ENCODE measurements around the gene PLEKHA4. TPM values are rescaled to one million over a fixed set of nuclear protein-coding genes. Genes with fewer than 3 reads are reported as not detected.
A peak's percentile ranks its signal among the peaks of the same experiment; 100 is the strongest.
"Not testable (repeated sequence)": the region's sequence is repeated elsewhere in the genome, so short reads cannot be mapped to it uniquely, and the experiment has no call there.

PLEKHA4 gene
- total RNA-seq, 4 donors from 2014 or later: 211 to 444 (median 282) TPM

DNA sequence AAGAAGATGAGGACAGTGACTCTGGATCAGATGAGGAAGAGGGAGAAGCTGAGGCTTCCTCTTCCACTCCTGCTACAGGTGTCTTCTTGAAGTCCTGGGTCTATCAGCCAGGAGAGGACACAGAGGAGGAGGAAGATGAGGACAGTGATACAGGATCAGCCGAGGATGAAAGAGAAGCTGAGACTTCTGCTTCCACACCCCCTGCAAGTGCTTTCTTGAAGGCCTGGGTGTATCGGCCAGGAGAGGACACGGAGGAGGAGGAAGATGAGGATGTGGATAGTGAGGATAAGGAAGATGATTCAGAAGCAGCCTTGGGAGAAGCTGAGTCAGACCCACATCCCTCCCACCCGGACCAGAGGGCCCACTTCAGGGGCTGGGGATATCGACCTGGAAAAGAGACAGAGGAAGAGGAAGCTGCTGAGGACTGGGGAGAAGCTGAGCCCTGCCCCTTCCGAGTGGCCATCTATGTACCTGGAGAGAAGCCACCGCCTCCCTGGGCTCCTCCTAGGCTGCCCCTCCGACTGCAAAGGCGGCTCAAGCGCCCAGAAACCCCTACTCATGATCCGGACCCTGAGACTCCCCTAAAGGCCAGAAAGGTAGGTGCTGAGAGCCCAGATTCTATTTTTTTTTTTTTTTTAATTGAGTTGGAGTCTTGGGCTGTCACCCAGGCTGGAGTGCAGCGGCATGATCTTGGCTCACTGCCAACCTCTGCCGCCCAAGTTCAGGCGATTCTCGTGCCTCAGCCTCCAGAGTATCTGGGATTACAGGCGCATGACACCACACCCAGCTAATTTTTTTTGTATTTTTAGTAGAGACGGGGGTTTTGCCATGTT lies 6.1 kb upstream of the PLEKHA4 start:
- peak overlapping the region; percentile 78 to 100 (median 92) for H3K4me3 ChIP-seq
- DNase-seq (ENCODE audit: low spot score in 2 of 2): peak in 1 of 2 donors; percentile 31
- peaks cover 0 to 60% (median 33%) of the 10 kb centered on the region in 4 donors for H3K4me1 ChIP-seq
- TF ChIP-seq EP300 (IDR thresholded peaks at IDR 0.05) (no peak), POLR2A (IDR thresholded peaks at IDR 0.05) (no peak)
- TF ChIP-seq, protein P1, sequence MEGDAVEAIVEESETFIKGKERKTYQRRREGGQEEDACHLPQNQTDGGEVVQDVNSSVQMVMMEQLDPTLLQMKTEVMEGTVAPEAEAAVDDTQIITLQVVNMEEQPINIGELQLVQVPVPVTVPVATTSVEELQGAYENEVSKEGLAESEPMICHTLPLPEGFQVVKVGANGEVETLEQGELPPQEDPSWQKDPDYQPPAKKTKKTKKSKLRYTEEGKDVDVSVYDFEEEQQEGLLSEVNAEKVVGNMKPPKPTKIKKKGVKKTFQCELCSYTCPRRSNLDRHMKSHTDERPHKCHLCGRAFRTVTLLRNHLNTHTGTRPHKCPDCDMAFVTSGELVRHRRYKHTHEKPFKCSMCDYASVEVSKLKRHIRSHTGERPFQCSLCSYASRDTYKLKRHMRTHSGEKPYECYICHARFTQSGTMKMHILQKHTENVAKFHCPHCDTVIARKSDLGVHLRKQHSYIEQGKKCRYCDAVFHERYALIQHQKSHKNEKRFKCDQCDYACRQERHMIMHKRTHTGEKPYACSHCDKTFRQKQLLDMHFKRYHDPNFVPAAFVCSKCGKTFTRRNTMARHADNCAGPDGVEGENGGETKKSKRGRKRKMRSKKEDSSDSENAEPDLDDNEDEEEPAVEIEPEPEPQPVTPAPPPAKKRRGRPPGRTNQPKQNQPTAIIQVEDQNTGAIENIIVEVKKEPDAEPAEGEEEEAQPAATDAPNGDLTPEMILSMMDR (IDR thresholded peaks at IDR 0.05): no peak
- 6 to 9% methylated on average over 17 of the region's 17 CpGs for WGBS, 2 donors
- H3K27me3 ChIP-seq: no peaks in the 10 kb centered on the region
- H3K9me3 ChIP-seq: no peaks in the 10 kb centered on the region
- peaks cover 0 to 65% (median 12%) of the 10 kb centered on the region in 3 donors for H3K36me3 ChIP-seq
- H3K27ac ChIP-seq: peak overlapping the region; percentile 99 to 100 (median 100)

DNA sequence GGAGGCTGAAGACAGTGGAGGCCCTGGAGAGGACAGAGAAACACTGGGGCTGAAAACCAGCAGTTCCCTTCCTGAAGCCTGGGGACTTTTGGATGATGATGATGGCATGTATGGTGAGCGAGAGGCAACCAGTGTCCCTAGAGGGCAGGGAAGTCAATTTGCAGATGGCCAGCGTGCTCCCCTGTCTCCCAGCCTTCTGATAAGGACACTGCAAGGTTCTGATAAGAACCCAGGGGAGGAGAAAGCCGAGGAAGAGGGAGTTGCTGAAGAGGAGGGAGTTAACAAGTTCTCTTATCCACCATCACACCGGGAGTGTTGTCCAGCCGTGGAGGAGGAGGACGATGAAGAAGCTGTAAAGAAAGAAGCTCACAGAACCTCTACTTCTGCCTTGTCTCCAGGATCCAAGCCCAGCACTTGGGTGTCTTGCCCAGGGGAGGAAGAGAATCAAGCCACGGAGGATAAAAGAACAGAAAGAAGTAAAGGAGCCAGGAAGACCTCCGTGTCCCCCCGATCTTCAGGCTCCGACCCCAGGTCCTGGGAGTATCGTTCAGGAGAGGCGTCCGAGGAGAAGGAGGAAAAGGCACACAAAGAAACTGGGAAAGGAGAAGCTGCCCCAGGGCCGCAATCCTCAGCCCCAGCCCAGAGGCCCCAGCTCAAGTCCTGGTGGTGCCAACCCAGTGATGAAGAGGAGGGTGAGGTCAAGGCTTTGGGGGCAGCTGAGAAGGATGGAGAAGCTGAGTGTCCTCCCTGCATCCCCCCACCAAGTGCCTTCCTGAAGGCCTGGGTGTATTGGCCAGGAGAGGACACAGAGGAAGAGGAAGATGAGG lies 5.3 kb upstream of the PLEKHA4 start:
- peak overlapping the region; percentile 99 to 100 (median 100) for H3K27ac ChIP-seq
- H3K36me3 ChIP-seq: peaks cover 0 to 56% (median 12%) of the 10 kb centered on the region in 3 donors
- TF ChIP-seq EP300 (IDR thresholded peaks at IDR 0.05) (peak in 1 of 2 donors; percentile 18), POLR2A (IDR thresholded peaks at IDR 0.05) (no peak)
- TF ChIP-seq, protein P1 (IDR thresholded peaks at IDR 0.05): peak in 1 of 5 experiments; percentile 6
- peak in 1 of 2 donors; percentile 22 for DNase-seq (ENCODE audit: low spot score in 2 of 2)
- no peaks in the 10 kb centered on the region for H3K9me3 ChIP-seq
- 11 to 20% methylated on average over 14 of the region's 14 CpGs for WGBS, 2 donors
- no peaks in the 10 kb centered on the region for H3K27me3 ChIP-seq
- H3K4me1 ChIP-seq: peaks cover 0 to 65% (median 35%) of the 10 kb centered on the region in 4 donors
- peak overlapping the region; percentile 78 to 100 (median 92) for H3K4me3 ChIP-seq

DNA sequence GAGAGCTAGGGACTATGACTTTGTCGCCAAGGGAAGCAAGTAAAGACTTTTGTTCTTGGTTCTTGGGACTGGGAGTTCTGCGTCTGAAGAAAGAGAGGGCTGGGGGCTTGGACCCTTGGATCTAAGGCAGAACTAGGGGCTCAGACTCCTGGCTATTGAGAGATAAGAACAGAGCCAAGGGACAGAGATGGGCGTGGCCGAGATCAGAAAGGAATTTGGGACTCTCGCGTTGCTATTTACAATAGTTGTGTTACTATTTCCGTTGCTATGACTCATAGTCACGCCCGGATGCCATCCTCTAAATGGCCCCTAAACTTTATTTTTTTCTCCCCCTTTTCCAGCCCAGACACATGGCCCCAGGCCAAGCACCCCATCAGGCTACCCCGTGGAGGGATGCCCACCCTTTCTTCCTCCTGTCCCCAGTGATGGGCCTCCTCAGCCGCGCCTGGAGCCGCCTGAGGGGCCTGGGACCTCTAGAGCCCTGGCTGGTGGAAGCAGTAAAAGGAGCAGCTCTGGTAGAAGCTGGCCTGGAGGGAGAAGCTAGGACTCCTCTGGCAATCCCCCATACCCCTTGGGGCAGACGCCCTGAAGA lies 4.6 kb upstream of the PLEKHA4 start:
- Histone ChIP-seq H3K27me3 (no peaks in the 10 kb centered on the region), H3K36me3 (peaks cover 0 to 49% (median 12%) of the 10 kb centered on the region in 3 donors), H3K4me1 (peaks cover 0 to 65% (median 35%) of the 10 kb centered on the region in 4 donors), H3K4me3 (peak overlapping the region; percentile 78 to 100 (median 92)), H3K9me3 (no peaks in the 10 kb centered on the region), H3K27ac (peak overlapping the region; percentile 99 to 100 (median 100))
- peak; percentile 89 to 95 for DNase-seq (ENCODE audit: low spot score in 2 of 2)
- peak; percentile 29 to 48 for TF ChIP-seq POLR2A (IDR thresholded peaks at IDR 0.05)
- TF ChIP-seq EP300 (IDR thresholded peaks at IDR 0.05): peak; percentile 82 to 95
- TF ChIP-seq, protein P1 (IDR thresholded peaks at IDR 0.05): peak in 2 of 5 experiments; percentile 41 to 57
- 1% methylated on average over 14 of the region's 14 CpGs for WGBS, 2 donors

DNA sequence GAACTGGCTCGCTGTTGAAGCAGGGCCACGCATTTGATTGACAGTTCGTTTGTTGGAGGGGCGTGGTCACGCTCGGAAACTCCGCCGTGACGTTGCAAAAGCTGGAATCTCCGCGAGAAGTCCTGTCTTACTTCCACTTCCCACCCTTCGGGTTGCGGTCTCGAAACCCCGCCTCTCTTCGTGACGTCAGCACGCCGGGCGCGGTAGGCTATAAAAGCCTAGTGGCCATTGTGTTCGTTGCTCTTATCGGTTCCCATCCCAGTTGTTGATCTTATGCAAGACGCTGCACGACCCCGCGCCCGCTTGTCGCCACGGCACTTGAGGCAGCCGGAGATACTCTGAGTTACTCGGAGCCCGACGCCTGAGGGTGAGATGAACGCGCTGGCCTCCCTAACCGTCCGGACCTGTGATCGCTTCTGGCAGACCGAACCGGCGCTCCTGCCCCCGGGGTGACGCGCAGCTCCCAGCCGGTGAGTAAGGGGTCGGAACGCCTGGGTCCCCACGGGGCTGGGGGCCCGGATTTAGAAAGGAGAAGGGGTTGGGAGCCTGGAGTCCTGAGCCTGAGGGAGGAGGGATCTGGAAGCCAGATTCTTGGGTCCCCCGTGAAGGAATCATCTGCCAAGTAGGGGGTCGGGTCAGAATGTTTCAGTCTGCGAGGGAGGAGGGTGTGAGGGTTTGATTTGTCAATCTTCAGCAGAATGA lies 3.9 kb upstream of the PLEKHA4 start, which contains the start of gene PPP1R15A:
Gene PPP1R15A (plus strand): TSS at position 240 of the 702 bp plus-strand sequence. CDS start 813 bp downstream, outside the sequence.
- Histone ChIP-seq H3K27ac (peak within 1 kb of the TSS; percentile 99 to 100 (median 100)), H3K4me3 (peak within 1 kb of the TSS; percentile 78 to 100 (median 92)), H3K36me3 (peaks cover 0 to 43% (median 12%) of the 10 kb centered on the region in 3 donors), H3K9me3 (no peaks in the 10 kb centered on the region), H3K27me3 (no peaks in the 10 kb centered on the region), H3K4me1 (peaks cover 0 to 66% (median 34%) of the 10 kb centered on the region in 4 donors)
- TF ChIP-seq, protein P1 (IDR thresholded peaks at IDR 0.05): peak in 2 of 5 experiments; percentile 83 to 87
- TF ChIP-seq EP300 (IDR thresholded peaks at IDR 0.05) (peak; percentile 96 to 100), POLR2A (IDR thresholded peaks at IDR 0.05) (peak; percentile 100)
- WGBS, 2 donors: 0% methylated on average over 38 to 53 of the region's 53 CpGs
- DNase-seq (ENCODE audit: low spot score in 2 of 2): peak; percentile 98 to 99

DNA sequence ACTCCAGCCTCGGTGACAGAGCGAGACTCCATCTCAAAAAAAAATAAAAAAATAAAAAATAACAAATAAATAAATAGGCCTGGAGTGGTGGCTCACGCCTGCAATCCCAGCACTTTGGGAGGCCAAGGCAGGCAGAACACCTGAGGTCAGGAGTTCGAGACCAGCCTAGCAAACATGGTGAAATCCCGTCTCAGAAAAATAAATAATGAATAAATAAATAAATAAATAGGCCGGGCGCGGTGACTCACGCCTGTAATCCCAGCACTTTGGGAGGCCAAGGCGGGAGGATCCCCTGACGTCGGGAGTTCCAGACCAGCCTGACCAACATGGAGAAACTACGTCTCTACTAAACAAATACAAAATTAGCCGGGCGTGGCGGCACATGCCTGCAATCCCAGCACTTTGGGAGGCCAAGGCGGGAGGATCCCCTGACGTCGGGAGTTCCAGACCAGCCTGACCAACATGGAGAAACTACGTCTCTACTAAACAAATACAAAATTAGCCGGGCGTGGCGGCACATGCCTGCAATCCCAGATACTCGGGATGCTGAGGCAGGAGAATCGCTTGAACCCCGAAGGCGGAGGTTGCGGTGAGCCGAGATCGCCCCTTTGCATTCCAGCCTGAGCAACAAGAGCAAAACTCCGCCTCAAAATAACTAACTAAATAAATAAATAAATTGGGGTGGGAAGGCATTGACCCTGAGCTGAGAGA lies 3.2 kb upstream of the PLEKHA4 start:
- Histone ChIP-seq H3K27ac (peak overlapping the region; percentile 99 to 100 (median 100)), H3K36me3 (peaks cover 0 to 36% (median 12%) of the 10 kb centered on the region in 3 donors), H3K4me3 (peak overlapping the region; percentile 32 to 100 (median 84)), H3K4me1 (peaks cover 0 to 66% (median 31%) of the 10 kb centered on the region in 4 donors)
- H3K27me3 ChIP-seq; DNase-seq (ENCODE audit: low spot score in 2 of 2); H3K9me3 ChIP-seq: not testable (repeated sequence)
- WGBS, 2 donors: 45 to 52% methylated on average over 31 of the region's 31 CpGs

Data from tibial nerve (tissue), 4 donors.